K562 (cell line): Measurements from ENCODE around the gene TCFL5. TPM values are rescaled to one million over a fixed set of nuclear protein-coding genes. Genes with fewer than 3 reads are reported as not detected.

Source experiments
- ATAC-seq: fragments of 200-7000 bp; cut with Tn5 transposase; 3 replicates; pipeline ENCODE4 v1.9.1; 2020; ENCODE audit warnings: moderate library complexity
- BruUV-seq: library from RNA; stranded (reverse); fragments of 400-500 nt; replicated peaks from 2 replicates; lab custom pipeline; 2021; lab: Mats Ljungman, UMichigan
- CTCF ChIA-PET: fragments of 300-600 bp; formaldehyde crosslinking; extraction: SDS; loops from one replicate; lab custom pipeline; 2021; ENCODE audit warnings: low intra/inter-chr PET ratio; lab: Yijun Ruan, JAX
- POLR2A ChIA-PET: fragments of 300-600, 350-650 bp; sonication (Branson Sonifier 250); formaldehyde crosslinking; extraction: SDS; loops from one replicate; lab custom pipeline; 2021; ENCODE audit warnings: antibody characterized with exemption, inconsistent platforms; lab: Yijun Ruan, JAX
- DNase-seq, 4 experiments: peaks; one replicate each; pipeline versions ENCODE4 v3.0.0 to v3.0.0-alpha.2; 2011 to 2018; ENCODE audit warnings: low spot score in 3 of 4, mixed read lengths in 3 of 4; ENCODE audit errors: extremely low read depth in 1 of 4
- FAIRE-seq: peaks from 2 replicates; lab custom pipeline; 2011; peaks lifted over from hg19 to GRCh38; lab: Jason Lieb, UNC
- H2AFZ ChIP-seq: 2 replicates; pipeline ENCODE4 v1.6.0; 2011; ENCODE audit warnings: low read depth, low read length, control low read depth, inconsistent platforms
- H3K27ac ChIP-seq: fragments of 200-600 bp; 3 replicates; pipeline ENCODE4 v1.8.0; 2011; ENCODE audit warnings: low read depth, mild to moderate bottlenecking, control low read depth, inconsistent platforms, low read length, moderate library complexity, mixed read lengths; ENCODE audit errors: extremely low read depth
- H3K27me3 ChIP-seq, 2 experiments: fragments of 300-600 bp in 1 of 2; 2 replicates in 1 of 2; 3 replicates in 1 of 2; pipeline versions ENCODE4 v1.6.0 to v1.8.0; 2011; ENCODE audit warnings: inconsistent platforms in 2 of 2, low read length in 2 of 2, mild to moderate bottlenecking in 1 of 2, mixed read lengths in 1 of 2, moderate library complexity in 1 of 2; ENCODE audit not compliant: control insufficient read depth in 2 of 2, insufficient read depth in 2 of 2
- H3K36me3 ChIP-seq: fragments of 300-600 bp; 3 replicates; pipeline ENCODE4 v1.8.0; 2011; ENCODE audit warnings: mild to moderate bottlenecking, low read length, inconsistent platforms; ENCODE audit not compliant: control insufficient read depth, insufficient read depth
- H3K4me1 ChIP-seq, 2 experiments: fragments of 200-600 bp in 1 of 2; replicated peaks in 1 of 2; 2 replicates in 1 of 2; 3 replicates in 1 of 2; pipeline versions ENCODE4 v1.5.1 to v1.8.0; 2011; ENCODE audit warnings: inconsistent platforms in 2 of 2, low read length in 2 of 2, mild to moderate bottlenecking in 1 of 2, mixed read lengths in 1 of 2, moderate library complexity in 1 of 2; ENCODE audit not compliant: control insufficient read depth in 2 of 2, insufficient read depth in 2 of 2
- H3K4me2 ChIP-seq: 2 replicates; pipeline ENCODE4 v1.6.1; 2011; ENCODE audit warnings: low read length, control low read depth, inconsistent platforms, mixed read lengths; ENCODE audit not compliant: insufficient read depth
- H3K4me3 ChIP-seq: fragments of 200-600 bp; sonication (generic), shearing (Covaris generic); 2 replicates; pipeline ENCODE4 v1.5.1; 2016; ENCODE audit warnings: control low read depth, inconsistent platforms
- H3K79me2 ChIP-seq: fragments of 200-600 bp; 3 replicates; pipeline ENCODE4 v1.8.0; 2011; ENCODE audit warnings: low read length, inconsistent platforms; ENCODE audit not compliant: control insufficient read depth, insufficient read depth
- H3K9ac ChIP-seq, 2 experiments: 2 replicates each; pipeline versions ENCODE4 v1.6.0 to v1.6.1; 2011; ENCODE audit warnings: low read depth in 2 of 2, low read length in 2 of 2, control low read depth in 1 of 2, inconsistent platforms in 1 of 2, mild to moderate bottlenecking in 1 of 2, mixed read lengths in 1 of 2; ENCODE audit not compliant: insufficient read depth in 1 of 2
- H3K9me1 ChIP-seq: one replicate; pipeline ENCODE4 v1.6.0; 2011; ENCODE audit warnings: inconsistent platforms, mild to moderate bottlenecking, low read length, moderate library complexity; ENCODE audit not compliant: control insufficient read depth, insufficient read depth
- H3K9me3 ChIP-seq: replicated peaks from 2 replicates; pipeline ENCODE4 v1.5.1; 2011; ENCODE audit warnings: low read depth, low read length, inconsistent platforms; ENCODE audit not compliant: control insufficient read depth, insufficient read depth
- H4K20me1 ChIP-seq: replicated peaks from 2 replicates; pipeline ENCODE4 v1.6.1; 2011; ENCODE audit warnings: low read length, inconsistent platforms, mixed read lengths; ENCODE audit not compliant: control insufficient read depth, insufficient read depth
- ADNP ChIP-seq: fragments of 200-800 bp; sonication (Bioruptor generic); IDR thresholded peaks from 2 replicates; pipeline ENCODE4 v1.6.1; 2016; ENCODE audit warnings: missing genetic modification characterization, missing compliant biosample characterization
- GATAD2A ChIP-seq: fragments of 450-650 bp; IDR thresholded peaks from 2 replicates; pipeline ENCODE4 v1.6.1; 2017
- HOXB6 ChIP-seq: fragments of 250-450 bp; sonication (Bioruptor Pico); IDR thresholded peaks from 2 replicates; pipeline ENCODE4 v1.5.1; 2022; ENCODE audit warnings: mild to moderate bottlenecking, borderline replicate concordance
- RAD21 ChIP-seq, 2 experiments: fragments of 250-450 bp in 1 of 2; fragments of 450-650 bp in 1 of 2; sonication (Bioruptor Pico) in 1 of 2; formaldehyde crosslinking in 1 of 2; IDR thresholded peaks in 1 of 2; conservative IDR thresholded peaks in 1 of 2; 2 replicates each; pipeline versions ENCODE4 v1.4.0 to v1.8.0; 2020 to 2022; ENCODE audit warnings: mild to moderate bottlenecking in 2 of 2, moderate library complexity in 1 of 2
- SMARCB1 ChIP-seq: IDR thresholded peaks from 2 replicates; pipeline ENCODE4 v1.6.1; 2011; ENCODE audit warnings: improper control_type of control experiment, low read depth; ENCODE audit not compliant: insufficient read length
- XRCC5 ChIP-seq: fragments of 200-400 bp; formaldehyde crosslinking; IDR thresholded peaks from 2 replicates; pipeline ENCODE4 v1.6.1; 2017; ENCODE audit warnings: low read depth, mild to moderate bottlenecking, low read length
- ZNF589 ChIP-seq: fragments of 200-800 bp; sonication (Bioruptor generic); IDR thresholded peaks from 2 replicates; pipeline ENCODE4 v1.6.1; 2016; ENCODE audit warnings: low read depth, missing genetic modification characterization, missing compliant biosample characterization
- ZNF75A ChIP-seq: fragments of 450-650 bp; formaldehyde crosslinking; IDR thresholded peaks from 2 replicates; pipeline ENCODE4 v1.4.0; 2020; ENCODE audit warnings: mild to moderate bottlenecking
- WGBS: fragments of 100-300 bp; shearing (Covaris generic); methylation state at CpG from one replicate; pipeline ENCODE4 v1.1.6; 2016; ENCODE audit warnings: low coverage, mixed read lengths; ENCODE audit not compliant: insufficient coverage; ENCODE audit errors: missing lambda C conversion rate; 5-methylcytosine and 5-hydroxymethylcytosine counted together
- in situ Hi-C: fragments of 300-500 bp; cut with MboI; formaldehyde crosslinking; loops from 4 replicates; pipeline ENCODE4 v1.15.0; 2018; ENCODE audit warnings: inconsistent platforms, mixed read lengths
- intact Hi-C: fragments of 100-400 bp; cut with micrococcal nuclease; formaldehyde crosslinking; loops from 2 replicates; pipeline ENCODE4 v1.14.2; 2022
- polyA plus RNA-seq, 8 experiments: library from polyadenylated mRNA; depleted of rRNA in 4 of 8; stranded (reverse) in 5 of 8; unstranded in 3 of 8; fragments of >200 nt; fragmentation: Nextera tagmentation in 2 of 8; fragmentation: Illumina TruSeq in 1 of 8; extraction: Ambion mirVana in 2 of 8; extraction: Trizol in 1 of 8; gene quantifications; 2 replicates each; pipeline versions ENCODE4 v1.2.1 to v1.2.3, GENCODE V29; 2011 to 2014; ENCODE audit warnings: inconsistent platforms in 1 of 8, missing spikeins in 1 of 8
- total RNA-seq, 7 experiments: library from RNA; depleted of rRNA in 6 of 7; stranded (reverse); fragments of >200 nt in 6 of 7; fragmentation: Illumina TruSeq in 2 of 7; extraction: Trizol in 2 of 7; gene quantifications; 2 replicates each; pipeline versions ENCODE4 v1.2.1 to v1.2.3, GENCODE V29; 2011 to 2021; ENCODE audit warnings: low replicate concordance in 1 of 7
- TF ChIP-seq, protein P1 (sequence below): fragments of 450-650 bp; formaldehyde crosslinking; IDR thresholded peaks from 2 replicates; pipeline ENCODE4 v1.4.0; 2020; ENCODE audit warnings: mild to moderate bottlenecking, moderate library complexity
- TF ChIP-seq, protein P2 (sequence below): IDR thresholded peaks from 2 replicates; pipeline ENCODE4 v1.6.1; 2016; ENCODE audit warnings: missing genetic modification characterization, missing compliant biosample characterization
- TF ChIP-seq, protein P3 (sequence below): fragments of 450-650 bp; IDR thresholded peaks from 2 replicates; pipeline ENCODE4 v1.6.1; 2018; ENCODE audit warnings: mild to moderate bottlenecking, low read depth; ENCODE audit not compliant: partially characterized antibody
- TF ChIP-seq, protein P4 (sequence below), 3 experiments: IDR thresholded peaks in 2 of 3; conservative IDR thresholded peaks in 1 of 3; 2 replicates each; pipeline ENCODE4 v1.5.1; 2011 to 2012; ENCODE audit warnings: low read length in 3 of 3, mild to moderate bottlenecking in 3 of 3, control low read depth in 2 of 3, improper control_type of control experiment in 1 of 3, inconsistent platforms in 1 of 3, low read depth in 1 of 3, mixed read lengths in 1 of 3, moderate library complexity in 1 of 3; ENCODE audit not compliant: insufficient read depth in 2 of 3

The TCFL5 gene
- total and polyA plus RNA-seq, 9 of the 15 experiments (the other 6 are each of a cell fraction or from before 2014, with no cell fraction given): 1.00 to 12.6 (median 9.1) TPM

DNA sequence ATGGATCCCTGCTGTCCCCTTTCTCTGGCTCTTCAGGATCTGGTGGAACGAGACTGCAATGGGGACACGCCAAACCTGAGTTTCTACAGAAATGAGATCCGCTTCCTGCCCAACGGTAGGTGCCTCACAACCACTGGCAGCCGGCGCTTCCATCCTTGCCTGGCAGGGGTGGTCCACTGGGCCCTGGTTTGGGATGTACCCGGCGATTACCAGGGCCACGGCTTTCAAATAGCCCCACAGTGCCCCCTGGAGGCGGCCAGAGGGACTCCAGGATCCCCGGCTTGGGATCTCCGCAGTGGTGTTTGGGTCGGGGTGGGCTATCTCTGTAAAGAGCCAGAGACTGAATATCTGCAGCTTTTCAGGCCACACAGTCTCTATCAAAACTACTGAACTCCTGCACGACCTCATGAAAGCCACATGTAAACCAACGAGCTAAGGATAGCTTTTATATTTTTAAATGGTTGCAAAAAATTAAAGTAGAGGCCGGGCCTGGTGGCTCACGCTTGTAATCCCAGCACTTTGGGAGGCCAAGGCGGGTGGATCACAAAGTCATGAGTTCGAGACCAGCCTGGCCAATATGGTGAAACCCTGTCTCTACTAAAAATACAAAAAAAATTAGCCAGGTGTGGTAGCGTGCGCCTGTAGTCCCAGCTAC is 53.3 kb downstream of the TCFL5 start:
- H3K4me3 ChIP-seq: no peak overlapping the region
- H4K20me1 ChIP-seq: peaks cover 4% of the 10 kb centered on the region
- POLR2A ChIA-PET: interaction anchor here (0.7 to 1.7 kb wide), 4 partner anchors 10 to 46 kb away, joined by 3 to 6 read pairs (median 4); no protein-coding TSS in a partner anchor
- CTCF ChIA-PET: interaction anchor here (0.6 to 2.7 kb wide), 6 partner anchors 15 to 797 kb away, joined by 3 to 21 read pairs (median 4); no protein-coding TSS in a partner anchor
- no peaks in the 10 kb centered on the region for H3K9me1 ChIP-seq
- intact Hi-C loops (loop anchor here (5.0 kb wide), 2 partner anchors 141 to 186 kb away; no protein-coding TSS in a partner anchor), in situ Hi-C loops (loop anchor here (10.0 kb wide), 1 partner anchor 314 kb away; no protein-coding TSS in a partner anchor)
- H3K36me3 ChIP-seq: peaks cover 61% of the 10 kb centered on the region; the same call in 2 of the 3 replicates
- H3K9ac ChIP-seq: no peak overlapping the region; a peak in 1 of 4 replicates
- H3K79me2 ChIP-seq: peaks cover 25% of the 10 kb centered on the region
- H3K27me3 ChIP-seq: no peaks in the 10 kb centered on the region
- DNase-seq (peak; percentile 66 to 81 (median 72)), FAIRE-seq (peak; percentile 88), ATAC-seq (peak; percentile 81)
- H2AFZ ChIP-seq: no peak overlapping the region
- H3K27ac ChIP-seq: no peak overlapping the region
- H3K4me1 ChIP-seq: peaks cover 11 to 64% of the 10 kb centered on the region in 2 experiments
- H3K4me2 ChIP-seq: no peak overlapping the region
- WGBS: 31% methylated on average over 21 of the region's 21 CpGs
- H3K9me3 ChIP-seq: no peaks in the 10 kb centered on the region
- no TSS peak for BruUV-seq
- TF ChIP-seq XRCC5 (peak; percentile 67; the same call in 1 of the 2 replicates), ZNF589 (CRISPR knock-in tag) (no peak), ADNP (tag) (no peak), HOXB6 (no peak), SMARCB1 (no peak), ZNF75A (no peak), RAD21 (CRISPR knock-in tag; conservative IDR thresholded peaks at IDR 0.05 in 1 of 2, IDR thresholded peaks at IDR 0.05 in 1 of 2) (peak; percentile 78 to 83), GATAD2A (no peak)
- TF ChIP-seq, protein P1, sequence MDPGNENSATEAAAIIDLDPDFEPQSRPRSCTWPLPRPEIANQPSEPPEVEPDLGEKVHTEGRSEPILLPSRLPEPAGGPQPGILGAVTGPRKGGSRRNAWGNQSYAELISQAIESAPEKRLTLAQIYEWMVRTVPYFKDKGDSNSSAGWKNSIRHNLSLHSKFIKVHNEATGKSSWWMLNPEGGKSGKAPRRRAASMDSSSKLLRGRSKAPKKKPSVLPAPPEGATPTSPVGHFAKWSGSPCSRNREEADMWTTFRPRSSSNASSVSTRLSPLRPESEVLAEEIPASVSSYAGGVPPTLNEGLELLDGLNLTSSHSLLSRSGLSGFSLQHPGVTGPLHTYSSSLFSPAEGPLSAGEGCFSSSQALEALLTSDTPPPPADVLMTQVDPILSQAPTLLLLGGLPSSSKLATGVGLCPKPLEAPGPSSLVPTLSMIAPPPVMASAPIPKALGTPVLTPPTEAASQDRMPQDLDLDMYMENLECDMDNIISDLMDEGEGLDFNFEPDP: no peak
- TF ChIP-seq, protein P2, sequence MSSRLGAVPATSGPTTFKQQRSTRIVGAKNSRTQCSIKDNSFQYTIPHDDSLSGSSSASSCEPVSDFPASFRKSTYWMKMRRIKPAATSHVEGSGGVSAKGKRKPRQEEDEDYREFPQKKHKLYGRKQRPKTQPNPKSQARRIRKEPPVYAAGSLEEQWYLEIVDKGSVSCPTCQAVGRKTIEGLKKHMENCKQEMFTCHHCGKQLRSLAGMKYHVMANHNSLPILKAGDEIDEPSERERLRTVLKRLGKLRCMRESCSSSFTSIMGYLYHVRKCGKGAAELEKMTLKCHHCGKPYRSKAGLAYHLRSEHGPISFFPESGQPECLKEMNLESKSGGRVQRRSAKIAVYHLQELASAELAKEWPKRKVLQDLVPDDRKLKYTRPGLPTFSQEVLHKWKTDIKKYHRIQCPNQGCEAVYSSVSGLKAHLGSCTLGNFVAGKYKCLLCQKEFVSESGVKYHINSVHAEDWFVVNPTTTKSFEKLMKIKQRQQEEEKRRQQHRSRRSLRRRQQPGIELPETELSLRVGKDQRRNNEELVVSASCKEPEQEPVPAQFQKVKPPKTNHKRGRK (tag): no peak
- TF ChIP-seq, protein P3, sequence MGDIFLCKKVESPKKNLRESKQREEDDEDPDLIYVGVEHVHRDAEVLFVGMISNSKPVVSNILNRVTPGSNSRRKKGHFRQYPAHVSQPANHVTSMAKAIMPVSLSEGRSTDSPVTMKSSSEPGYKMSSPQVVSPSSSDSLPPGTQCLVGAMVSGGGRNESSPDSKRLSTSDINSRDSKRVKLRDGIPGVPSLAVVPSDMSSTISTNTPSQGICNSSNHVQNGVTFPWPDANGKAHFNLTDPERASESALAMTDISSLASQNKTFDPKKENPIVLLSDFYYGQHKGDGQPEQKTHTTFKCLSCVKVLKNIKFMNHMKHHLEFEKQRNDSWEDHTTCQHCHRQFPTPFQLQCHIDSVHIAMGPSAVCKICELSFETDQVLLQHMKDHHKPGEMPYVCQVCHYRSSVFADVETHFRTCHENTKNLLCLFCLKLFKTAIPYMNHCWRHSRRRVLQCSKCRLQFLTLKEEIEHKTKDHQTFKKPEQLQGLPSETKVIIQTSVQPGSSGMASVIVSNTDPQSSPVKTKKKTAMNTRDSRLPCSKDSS: no peak
- TF ChIP-seq, protein P4, sequence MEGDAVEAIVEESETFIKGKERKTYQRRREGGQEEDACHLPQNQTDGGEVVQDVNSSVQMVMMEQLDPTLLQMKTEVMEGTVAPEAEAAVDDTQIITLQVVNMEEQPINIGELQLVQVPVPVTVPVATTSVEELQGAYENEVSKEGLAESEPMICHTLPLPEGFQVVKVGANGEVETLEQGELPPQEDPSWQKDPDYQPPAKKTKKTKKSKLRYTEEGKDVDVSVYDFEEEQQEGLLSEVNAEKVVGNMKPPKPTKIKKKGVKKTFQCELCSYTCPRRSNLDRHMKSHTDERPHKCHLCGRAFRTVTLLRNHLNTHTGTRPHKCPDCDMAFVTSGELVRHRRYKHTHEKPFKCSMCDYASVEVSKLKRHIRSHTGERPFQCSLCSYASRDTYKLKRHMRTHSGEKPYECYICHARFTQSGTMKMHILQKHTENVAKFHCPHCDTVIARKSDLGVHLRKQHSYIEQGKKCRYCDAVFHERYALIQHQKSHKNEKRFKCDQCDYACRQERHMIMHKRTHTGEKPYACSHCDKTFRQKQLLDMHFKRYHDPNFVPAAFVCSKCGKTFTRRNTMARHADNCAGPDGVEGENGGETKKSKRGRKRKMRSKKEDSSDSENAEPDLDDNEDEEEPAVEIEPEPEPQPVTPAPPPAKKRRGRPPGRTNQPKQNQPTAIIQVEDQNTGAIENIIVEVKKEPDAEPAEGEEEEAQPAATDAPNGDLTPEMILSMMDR (IDR thresholded peaks at IDR 0.05 in 2 of 3, conservative IDR thresholded peaks at IDR 0.05 in 1 of 3; ENCODE audit: insufficient read depth in 2 of 3, low read depth in 1 of 3, low read length in 3 of 3): peak; percentile 86 to 87 (median 86)
